K562 (cell line): ENCODE data around the gene MYH11. TPM values are rescaled to one million over a fixed set of nuclear protein-coding genes. Genes with fewer than 3 reads are reported as not detected.

ENCODE experiments used
- ATAC-seq: fragments of 200-7000 bp; cut with Tn5 transposase; 3 replicates; pipeline ENCODE4 v1.9.1; 2020; ENCODE audit warnings: moderate library complexity
- BruUV-seq: library from RNA; stranded (reverse); fragments of 400-500 nt; replicated peaks from 2 replicates; lab custom pipeline; 2021; lab: Mats Ljungman, UMichigan
- CTCF ChIA-PET: fragments of 300-600 bp; formaldehyde crosslinking; extraction: SDS; loops from one replicate; lab custom pipeline; 2021; ENCODE audit warnings: low intra/inter-chr PET ratio; lab: Yijun Ruan, JAX
- POLR2A ChIA-PET: fragments of 300-600, 350-650 bp; sonication (Branson Sonifier 250); formaldehyde crosslinking; extraction: SDS; loops from one replicate; lab custom pipeline; 2021; ENCODE audit warnings: antibody characterized with exemption, inconsistent platforms; lab: Yijun Ruan, JAX
- DNase-seq, 4 experiments: peaks; one replicate each; pipeline versions ENCODE4 v3.0.0 to v3.0.0-alpha.2; 2011 to 2018; ENCODE audit warnings: low spot score in 3 of 4, mixed read lengths in 3 of 4; ENCODE audit errors: extremely low read depth in 1 of 4
- FAIRE-seq: peaks from 2 replicates; lab custom pipeline; 2011; peaks lifted over from hg19 to GRCh38; lab: Jason Lieb, UNC
- H2AFZ ChIP-seq: 2 replicates; pipeline ENCODE4 v1.6.0; 2011; ENCODE audit warnings: low read depth, low read length, control low read depth, inconsistent platforms
- H3K27ac ChIP-seq: fragments of 200-600 bp; 3 replicates; pipeline ENCODE4 v1.8.0; 2011; ENCODE audit warnings: low read depth, mild to moderate bottlenecking, control low read depth, inconsistent platforms, low read length, moderate library complexity, mixed read lengths; ENCODE audit errors: extremely low read depth
- H3K27me3 ChIP-seq, 2 experiments: fragments of 300-600 bp in 1 of 2; 2 replicates in 1 of 2; 3 replicates in 1 of 2; pipeline versions ENCODE4 v1.6.0 to v1.8.0; 2011; ENCODE audit warnings: inconsistent platforms in 2 of 2, low read length in 2 of 2, mild to moderate bottlenecking in 1 of 2, mixed read lengths in 1 of 2, moderate library complexity in 1 of 2; ENCODE audit not compliant: control insufficient read depth in 2 of 2, insufficient read depth in 2 of 2
- H3K36me3 ChIP-seq: fragments of 300-600 bp; 3 replicates; pipeline ENCODE4 v1.8.0; 2011; ENCODE audit warnings: mild to moderate bottlenecking, low read length, inconsistent platforms; ENCODE audit not compliant: control insufficient read depth, insufficient read depth
- H3K4me1 ChIP-seq, 2 experiments: fragments of 200-600 bp in 1 of 2; replicated peaks in 1 of 2; 2 replicates in 1 of 2; 3 replicates in 1 of 2; pipeline versions ENCODE4 v1.5.1 to v1.8.0; 2011; ENCODE audit warnings: inconsistent platforms in 2 of 2, low read length in 2 of 2, mild to moderate bottlenecking in 1 of 2, mixed read lengths in 1 of 2, moderate library complexity in 1 of 2; ENCODE audit not compliant: control insufficient read depth in 2 of 2, insufficient read depth in 2 of 2
- H3K4me2 ChIP-seq: 2 replicates; pipeline ENCODE4 v1.6.1; 2011; ENCODE audit warnings: low read length, control low read depth, inconsistent platforms, mixed read lengths; ENCODE audit not compliant: insufficient read depth
- H3K4me3 ChIP-seq: fragments of 200-600 bp; sonication (generic), shearing (Covaris generic); 2 replicates; pipeline ENCODE4 v1.5.1; 2016; ENCODE audit warnings: control low read depth, inconsistent platforms
- H3K79me2 ChIP-seq: fragments of 200-600 bp; 3 replicates; pipeline ENCODE4 v1.8.0; 2011; ENCODE audit warnings: low read length, inconsistent platforms; ENCODE audit not compliant: control insufficient read depth, insufficient read depth
- H3K9ac ChIP-seq, 2 experiments: 2 replicates each; pipeline versions ENCODE4 v1.6.0 to v1.6.1; 2011; ENCODE audit warnings: low read depth in 2 of 2, low read length in 2 of 2, control low read depth in 1 of 2, inconsistent platforms in 1 of 2, mild to moderate bottlenecking in 1 of 2, mixed read lengths in 1 of 2; ENCODE audit not compliant: insufficient read depth in 1 of 2
- H3K9me1 ChIP-seq: one replicate; pipeline ENCODE4 v1.6.0; 2011; ENCODE audit warnings: inconsistent platforms, mild to moderate bottlenecking, low read length, moderate library complexity; ENCODE audit not compliant: control insufficient read depth, insufficient read depth
- H3K9me3 ChIP-seq: replicated peaks from 2 replicates; pipeline ENCODE4 v1.5.1; 2011; ENCODE audit warnings: low read depth, low read length, inconsistent platforms; ENCODE audit not compliant: control insufficient read depth, insufficient read depth
- H4K20me1 ChIP-seq: replicated peaks from 2 replicates; pipeline ENCODE4 v1.6.1; 2011; ENCODE audit warnings: low read length, inconsistent platforms, mixed read lengths; ENCODE audit not compliant: control insufficient read depth, insufficient read depth
- FOXO4 ChIP-seq: fragments of 450-650 bp; formaldehyde crosslinking; IDR thresholded peaks from 2 replicates; pipeline ENCODE4 v1.4.0; 2020; ENCODE audit warnings: mild to moderate bottlenecking, moderate library complexity
- GATAD2A ChIP-seq: fragments of 450-650 bp; IDR thresholded peaks from 2 replicates; pipeline ENCODE4 v1.6.1; 2017
- SMAD1 ChIP-seq: fragments of 150-350 bp; IDR thresholded peaks from 2 replicates; pipeline ENCODE4 v1.6.1; 2014; ENCODE audit warnings: low read length, low read depth; ENCODE audit not compliant: partially characterized antibody
- ZNF232 ChIP-seq: sonication (generic); formaldehyde crosslinking; IDR thresholded peaks from 2 replicates; pipeline ENCODE4 v1.8.0; 2022; ENCODE audit warnings: mild to moderate bottlenecking, missing genetic modification reagents
- ZNF583 ChIP-seq: fragments of 250-450 bp; sonication (Bioruptor Pico); IDR thresholded peaks from 2 replicates; pipeline ENCODE4 v1.4.0; 2020
- ZNF668 ChIP-seq: fragments of 250-450 bp; sonication (Bioruptor Pico); IDR thresholded peaks from 2 replicates; pipeline ENCODE4 v1.8.0; 2022; ENCODE audit warnings: mild to moderate bottlenecking, inconsistent platforms
- WGBS: fragments of 100-300 bp; shearing (Covaris generic); methylation state at CpG from one replicate; pipeline ENCODE4 v1.1.6; 2016; ENCODE audit warnings: low coverage, mixed read lengths; ENCODE audit not compliant: insufficient coverage; ENCODE audit errors: missing lambda C conversion rate; 5-methylcytosine and 5-hydroxymethylcytosine counted together
- in situ Hi-C: fragments of 300-500 bp; cut with MboI; formaldehyde crosslinking; loops from 4 replicates; pipeline ENCODE4 v1.15.0; 2018; ENCODE audit warnings: inconsistent platforms, mixed read lengths
- intact Hi-C: fragments of 100-400 bp; cut with micrococcal nuclease; formaldehyde crosslinking; loops from 2 replicates; pipeline ENCODE4 v1.14.2; 2022
- polyA plus RNA-seq, 8 experiments: library from polyadenylated mRNA; depleted of rRNA in 4 of 8; stranded (reverse) in 5 of 8; unstranded in 3 of 8; fragments of >200 nt; fragmentation: Nextera tagmentation in 2 of 8; fragmentation: Illumina TruSeq in 1 of 8; extraction: Ambion mirVana in 2 of 8; extraction: Trizol in 1 of 8; gene quantifications; 2 replicates each; pipeline versions ENCODE4 v1.2.1 to v1.2.3, GENCODE V29; 2011 to 2014; ENCODE audit warnings: inconsistent platforms in 1 of 8, missing spikeins in 1 of 8
- total RNA-seq, 7 experiments: library from RNA; depleted of rRNA in 6 of 7; stranded (reverse); fragments of >200 nt in 6 of 7; fragmentation: Illumina TruSeq in 2 of 7; extraction: Trizol in 2 of 7; gene quantifications; 2 replicates each; pipeline versions ENCODE4 v1.2.1 to v1.2.3, GENCODE V29; 2011 to 2021; ENCODE audit warnings: low replicate concordance in 1 of 7
- TF ChIP-seq, protein P1 (sequence below): fragments of 450-650 bp; IDR thresholded peaks from 2 replicates; pipeline ENCODE4 v1.6.1; 2016; ENCODE audit warnings: mild to moderate bottlenecking
- TF ChIP-seq, protein P2 (sequence below): IDR thresholded peaks from 3 replicates; pipeline ENCODE4 v1.6.1; 2011; ENCODE audit warnings: borderline replicate concordance, mild to moderate bottlenecking; ENCODE audit not compliant: insufficient read length, insufficient read depth
- TF ChIP-seq, protein P3 (sequence below), 2 experiments: IDR thresholded peaks; 2 replicates each; pipeline ENCODE4 v1.6.1; 2012; ENCODE audit warnings: improper control_type of control experiment in 2 of 2, low read depth in 2 of 2, low read length in 2 of 2, borderline replicate concordance in 1 of 2

MYH11 gene
- total and polyA plus RNA-seq, 9 of the 15 experiments (the other 6 are each of a cell fraction or from before 2014, with no cell fraction given) = 0.05 to 0.47 (median 0.08) TPM; not detected in 5

- FAIRE-seq (no peak), ATAC-seq (no peak), DNase-seq (no peak)
- no peak overlapping the region for H3K27ac ChIP-seq
- H3K9me1 ChIP-seq = no peaks in the 10 kb centered on the region
- peak overlapping the region in 1 of 2 experiments; percentile 20; a peak in 1 of 4 replicates for H3K9ac ChIP-seq
- no TSS peak for BruUV-seq
- ChIA-PET CTCF (no interaction called here), POLR2A (interaction anchor here (0.5 to 1.5 kb wide), 4 partner anchors 8 to 445 kb away, joined by 3 to 6 read pairs (median 4); no protein-coding TSS in a partner anchor)
- H3K79me2 ChIP-seq = no peaks in the 10 kb centered on the region
- in situ Hi-C loops = no loop called here
- no peaks in the 10 kb centered on the region for H3K36me3 ChIP-seq
- H3K9me3 ChIP-seq = no peaks in the 10 kb centered on the region
- no peak overlapping the region for H3K4me2 ChIP-seq
- H3K4me3 ChIP-seq = no peak overlapping the region
- peaks cover 0 to 3% of the 10 kb centered on the region in 2 experiments; a peak in 2 of 5 replicates for H3K4me1 ChIP-seq
- 23% methylated on average over 6 of the region's 6 CpGs for WGBS
- peaks cover 12 to 25% of the 10 kb centered on the region in 2 experiments; a peak in 3 of 5 replicates for H3K27me3 ChIP-seq
- intact Hi-C loops = no loop called here
- no peaks in the 10 kb centered on the region; the same call in 1 of the 2 replicates for H4K20me1 ChIP-seq
- TF ChIP-seq, protein P1, sequence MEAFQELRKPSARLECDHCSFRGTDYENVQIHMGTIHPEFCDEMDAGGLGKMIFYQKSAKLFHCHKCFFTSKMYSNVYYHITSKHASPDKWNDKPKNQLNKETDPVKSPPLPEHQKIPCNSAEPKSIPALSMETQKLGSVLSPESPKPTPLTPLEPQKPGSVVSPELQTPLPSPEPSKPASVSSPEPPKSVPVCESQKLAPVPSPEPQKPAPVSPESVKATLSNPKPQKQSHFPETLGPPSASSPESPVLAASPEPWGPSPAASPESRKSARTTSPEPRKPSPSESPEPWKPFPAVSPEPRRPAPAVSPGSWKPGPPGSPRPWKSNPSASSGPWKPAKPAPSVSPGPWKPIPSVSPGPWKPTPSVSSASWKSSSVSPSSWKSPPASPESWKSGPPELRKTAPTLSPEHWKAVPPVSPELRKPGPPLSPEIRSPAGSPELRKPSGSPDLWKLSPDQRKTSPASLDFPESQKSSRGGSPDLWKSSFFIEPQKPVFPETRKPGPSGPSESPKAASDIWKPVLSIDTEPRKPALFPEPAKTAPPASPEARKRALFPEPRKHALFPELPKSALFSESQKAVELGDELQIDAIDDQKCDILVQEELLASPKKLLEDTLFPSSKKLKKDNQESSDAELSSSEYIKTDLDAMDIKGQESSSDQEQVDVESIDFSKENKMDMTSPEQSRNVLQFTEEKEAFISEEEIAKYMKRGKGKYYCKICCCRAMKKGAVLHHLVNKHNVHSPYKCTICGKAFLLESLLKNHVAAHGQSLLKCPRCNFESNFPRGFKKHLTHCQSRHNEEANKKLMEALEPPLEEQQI = no peak
- TF ChIP-seq ZNF232 (CRISPR knock-in tag) (no peak), GATAD2A (no peak), ZNF668 (CRISPR knock-in tag) (no peak), ZNF583 (CRISPR knock-in tag) (no peak), FOXO4 (no peak), SMAD1 (no peak)
- TF ChIP-seq, protein P2, sequence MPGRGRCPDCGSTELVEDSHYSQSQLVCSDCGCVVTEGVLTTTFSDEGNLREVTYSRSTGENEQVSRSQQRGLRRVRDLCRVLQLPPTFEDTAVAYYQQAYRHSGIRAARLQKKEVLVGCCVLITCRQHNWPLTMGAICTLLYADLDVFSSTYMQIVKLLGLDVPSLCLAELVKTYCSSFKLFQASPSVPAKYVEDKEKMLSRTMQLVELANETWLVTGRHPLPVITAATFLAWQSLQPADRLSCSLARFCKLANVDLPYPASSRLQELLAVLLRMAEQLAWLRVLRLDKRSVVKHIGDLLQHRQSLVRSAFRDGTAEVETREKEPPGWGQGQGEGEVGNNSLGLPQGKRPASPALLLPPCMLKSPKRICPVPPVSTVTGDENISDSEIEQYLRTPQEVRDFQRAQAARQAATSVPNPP = no peak
- TF ChIP-seq, protein P3, sequence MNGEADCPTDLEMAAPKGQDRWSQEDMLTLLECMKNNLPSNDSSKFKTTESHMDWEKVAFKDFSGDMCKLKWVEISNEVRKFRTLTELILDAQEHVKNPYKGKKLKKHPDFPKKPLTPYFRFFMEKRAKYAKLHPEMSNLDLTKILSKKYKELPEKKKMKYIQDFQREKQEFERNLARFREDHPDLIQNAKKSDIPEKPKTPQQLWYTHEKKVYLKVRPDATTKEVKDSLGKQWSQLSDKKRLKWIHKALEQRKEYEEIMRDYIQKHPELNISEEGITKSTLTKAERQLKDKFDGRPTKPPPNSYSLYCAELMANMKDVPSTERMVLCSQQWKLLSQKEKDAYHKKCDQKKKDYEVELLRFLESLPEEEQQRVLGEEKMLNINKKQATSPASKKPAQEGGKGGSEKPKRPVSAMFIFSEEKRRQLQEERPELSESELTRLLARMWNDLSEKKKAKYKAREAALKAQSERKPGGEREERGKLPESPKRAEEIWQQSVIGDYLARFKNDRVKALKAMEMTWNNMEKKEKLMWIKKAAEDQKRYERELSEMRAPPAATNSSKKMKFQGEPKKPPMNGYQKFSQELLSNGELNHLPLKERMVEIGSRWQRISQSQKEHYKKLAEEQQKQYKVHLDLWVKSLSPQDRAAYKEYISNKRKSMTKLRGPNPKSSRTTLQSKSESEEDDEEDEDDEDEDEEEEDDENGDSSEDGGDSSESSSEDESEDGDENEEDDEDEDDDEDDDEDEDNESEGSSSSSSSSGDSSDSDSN (IDR thresholded peaks at IDR 0.05; ENCODE audit: borderline replicate concordance in 1 of 2, low read depth in 2 of 2, low read length in 2 of 2) = no peak
- TF ChIP-seq, all 486 proteins: peak for 0
- no peak overlapping the region for H2AFZ ChIP-seq
These were observed 124.4 kb downstream of the MYH11 start for GRCh38 chr16:15732416-15732815.
